Measurements from ENCODE around the gene KRTAP10-12. TPM values are rescaled to one million over a fixed set of nuclear protein-coding genes. Genes with fewer than 3 reads are reported as not detected.

Gene KRTAP10-12
- polyA plus RNA-seq, 3 donors: not detected

DNA sequence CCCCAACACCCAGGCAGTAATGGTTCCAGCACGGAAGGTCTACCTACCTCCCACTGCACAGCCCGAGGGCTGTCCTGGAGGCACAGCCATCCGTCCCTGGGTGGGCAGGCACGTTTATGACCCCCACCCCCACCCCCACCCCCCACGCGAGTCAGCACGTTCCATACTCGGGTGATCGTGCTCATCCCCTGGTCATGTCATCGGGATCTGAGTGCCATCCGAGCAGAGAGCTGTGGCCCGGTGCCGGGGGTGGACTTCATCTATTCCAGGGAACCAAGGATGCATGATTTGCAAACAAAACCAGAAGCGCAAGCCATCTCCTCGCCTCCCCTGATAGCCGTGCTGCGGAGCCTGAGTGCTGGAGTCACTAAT is 13.3 kb downstream of the KRTAP10-12 start:
- Histone ChIP-seq H3K27ac (ENCODE audit: low read depth in 1 of 2, low read length in 2 of 2) (no peak overlapping the region), H3K36me3 (replicated peaks in 1 of 2; ENCODE audit: control insufficient read depth in 1 of 2, insufficient read depth in 2 of 2, low read length in 2 of 2) (no peaks in the 10 kb centered on the region), H3K4me2 (replicated peaks; ENCODE audit: extremely low read depth, low read length, poor library complexity, severe bottlenecking) (no peak overlapping the region), H4K20me1 (ENCODE audit: insufficient read depth, low read length) (no peaks in the 10 kb centered on the region), H3K79me2 (ENCODE audit: insufficient read depth, low read length) (no peaks in the 10 kb centered on the region), H3K4me1 (ENCODE audit: control insufficient read depth in 1 of 2, insufficient read depth in 2 of 2, low read length in 2 of 2) (no peaks in the 10 kb centered on the region), H3K27me3 (ENCODE audit: control insufficient read depth in 2 of 2, insufficient read depth in 2 of 2, low read length in 2 of 2) (peaks cover 71 to 93% of the 10 kb centered on the region in 2 donors), H3K9me3 (replicated peaks in 1 of 2; ENCODE audit: control insufficient read depth in 1 of 2, insufficient read depth in 1 of 2, low read length in 2 of 2) (peaks cover 7 to 52% of the 10 kb centered on the region in 2 donors), H3K4me3 (replicated peaks in 1 of 3; ENCODE audit: low read depth in 2 of 3, low read length in 3 of 3) (no peak overlapping the region), H3K9ac (ENCODE audit: insufficient read depth, low read length, poor library complexity, severe bottlenecking) (no peak overlapping the region), H2AFZ (ENCODE audit: insufficient read depth, low read depth, low read length, poor library complexity, severe bottlenecking) (no peak overlapping the region)
- intact Hi-C loops (cut with micrococcal nuclease): no loop called here
- Mint-ChIP-seq H3K36me3 (peaks cover 0 to 12% of the 10 kb centered on the region in 2 donors), H3K27ac (no peak overlapping the region), H3K9me3 (peaks cover 8 to 38% (median 21%) of the 10 kb centered on the region in 7 donors), H3K4me1 (peaks cover 1% of the 10 kb centered on the region), H3K27me3 (ENCODE audit: low read depth in 3 of 3) (peaks cover 93 to 100% (median 98%) of the 10 kb centered on the region in 3 donors), H3K4me3 (peak overlapping the region in 1 of 2 donors; percentile 64)
- no peak for DNase-seq
- WGBS (ENCODE audit: insufficient coverage): 4% methylated on average over 10 of the region's 17 CpGs
- TF ChIP-seq, protein P1, sequence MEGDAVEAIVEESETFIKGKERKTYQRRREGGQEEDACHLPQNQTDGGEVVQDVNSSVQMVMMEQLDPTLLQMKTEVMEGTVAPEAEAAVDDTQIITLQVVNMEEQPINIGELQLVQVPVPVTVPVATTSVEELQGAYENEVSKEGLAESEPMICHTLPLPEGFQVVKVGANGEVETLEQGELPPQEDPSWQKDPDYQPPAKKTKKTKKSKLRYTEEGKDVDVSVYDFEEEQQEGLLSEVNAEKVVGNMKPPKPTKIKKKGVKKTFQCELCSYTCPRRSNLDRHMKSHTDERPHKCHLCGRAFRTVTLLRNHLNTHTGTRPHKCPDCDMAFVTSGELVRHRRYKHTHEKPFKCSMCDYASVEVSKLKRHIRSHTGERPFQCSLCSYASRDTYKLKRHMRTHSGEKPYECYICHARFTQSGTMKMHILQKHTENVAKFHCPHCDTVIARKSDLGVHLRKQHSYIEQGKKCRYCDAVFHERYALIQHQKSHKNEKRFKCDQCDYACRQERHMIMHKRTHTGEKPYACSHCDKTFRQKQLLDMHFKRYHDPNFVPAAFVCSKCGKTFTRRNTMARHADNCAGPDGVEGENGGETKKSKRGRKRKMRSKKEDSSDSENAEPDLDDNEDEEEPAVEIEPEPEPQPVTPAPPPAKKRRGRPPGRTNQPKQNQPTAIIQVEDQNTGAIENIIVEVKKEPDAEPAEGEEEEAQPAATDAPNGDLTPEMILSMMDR (IDR thresholded peaks at IDR 0.05): no peak

DNA sequence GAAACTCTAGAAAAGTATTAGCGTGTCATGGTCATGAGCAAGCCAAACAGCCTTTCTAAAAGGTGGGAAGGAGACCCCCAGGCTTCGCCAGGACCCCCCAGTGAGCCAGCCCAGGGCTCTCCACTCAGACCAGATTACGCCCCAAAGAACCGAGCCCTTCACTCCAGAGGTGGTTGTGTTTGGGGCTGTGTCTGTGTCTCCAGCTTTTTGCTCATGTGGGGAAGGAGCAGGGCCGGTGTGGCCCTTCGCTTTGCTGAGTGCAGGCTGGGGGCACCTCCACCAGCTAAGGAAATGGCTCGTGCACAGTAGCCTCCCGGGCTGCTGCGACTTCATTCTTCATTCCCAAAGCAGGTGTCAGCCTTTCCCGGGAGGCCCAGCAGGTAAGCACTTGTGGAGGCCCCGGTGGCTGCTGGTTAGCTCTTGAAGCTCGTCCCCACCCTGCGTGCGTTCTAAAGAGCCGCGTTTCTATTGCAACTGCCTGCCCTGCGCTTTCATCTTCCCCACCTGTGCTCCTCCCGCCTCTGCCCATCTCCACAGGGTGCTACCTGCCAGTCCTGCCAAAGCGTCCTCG is 13.9 kb downstream of the KRTAP10-12 start:
- peaks cover 93 to 100% (median 98%) of the 10 kb centered on the region in 3 donors for H3K27me3 Mint-ChIP-seq (ENCODE audit: low read depth in 3 of 3)
- H4K20me1 ChIP-seq (ENCODE audit: insufficient read depth, low read length): no peaks in the 10 kb centered on the region
- intact Hi-C loops (cut with micrococcal nuclease): no loop called here
- peaks cover 4 to 32% (median 17%) of the 10 kb centered on the region in 7 donors for H3K9me3 Mint-ChIP-seq
- H3K4me2 ChIP-seq (replicated peaks; ENCODE audit: extremely low read depth, low read length, poor library complexity, severe bottlenecking): no peak overlapping the region
- peaks cover 7 to 51% of the 10 kb centered on the region in 2 donors for H3K9me3 ChIP-seq (replicated peaks in 1 of 2; ENCODE audit: control insufficient read depth in 1 of 2, insufficient read depth in 1 of 2, low read length in 2 of 2)
- no peaks in the 10 kb centered on the region for H3K79me2 ChIP-seq (ENCODE audit: insufficient read depth, low read length)
- no peak overlapping the region for H2AFZ ChIP-seq (ENCODE audit: insufficient read depth, low read depth, low read length, poor library complexity, severe bottlenecking)
- no peaks in the 10 kb centered on the region for H3K36me3 ChIP-seq (replicated peaks in 1 of 2; ENCODE audit: control insufficient read depth in 1 of 2, insufficient read depth in 2 of 2, low read length in 2 of 2)
- DNase-seq: no peak
- H3K27ac ChIP-seq (ENCODE audit: low read depth in 1 of 2, low read length in 2 of 2): no peak overlapping the region
- peaks cover 0 to 9% of the 10 kb centered on the region in 2 donors for H3K36me3 Mint-ChIP-seq
- H3K27me3 ChIP-seq (ENCODE audit: control insufficient read depth in 2 of 2, insufficient read depth in 2 of 2, low read length in 2 of 2): peaks cover 75 to 95% of the 10 kb centered on the region in 2 donors
- no peak overlapping the region for H3K9ac ChIP-seq (ENCODE audit: insufficient read depth, low read length, poor library complexity, severe bottlenecking)
- H3K27ac Mint-ChIP-seq: peak overlapping the region in 1 of 7 donors; percentile 5
- 1% methylated on average over 17 of the region's 20 CpGs for WGBS (ENCODE audit: insufficient coverage)
- peaks cover 1% of the 10 kb centered on the region for H3K4me1 Mint-ChIP-seq
- H3K4me3 Mint-ChIP-seq: peak overlapping the region in 1 of 2 donors; percentile 64
- no peaks in the 10 kb centered on the region for H3K4me1 ChIP-seq (ENCODE audit: control insufficient read depth in 1 of 2, insufficient read depth in 2 of 2, low read length in 2 of 2)
- TF ChIP-seq, protein P1 (IDR thresholded peaks at IDR 0.05): no peak
- H3K4me3 ChIP-seq (replicated peaks in 1 of 3; ENCODE audit: low read depth in 2 of 3, low read length in 3 of 3): no peak overlapping the region

All from CD14-positive monocyte (primary cell).